Hepatocyte (in vitro differentiated cells): ENCODE measurements around the gene BCAR1. TPM values are rescaled to one million over a fixed set of nuclear protein-coding genes. Genes with fewer than 3 reads are reported as not detected.

Source experiments
- DNase-seq: peaks from one replicate; pipeline ENCODE4 v3.0.0-alpha.2; 2016; ENCODE audit warnings: low spot score
- H2AFZ ChIP-seq: fragments of 200-600 bp; sonication (generic); 2 replicates; pipeline ENCODE4 v1.6.0; 2016; ENCODE audit warnings: antibody characterized with exemption, mild to moderate bottlenecking
- H3K27ac ChIP-seq: fragments of 200-600 bp; sonication (generic); 2 replicates; pipeline ENCODE4 v1.5.1; 2016; ENCODE audit warnings: mild to moderate bottlenecking
- H3K27me3 ChIP-seq: fragments of 200-600 bp; sonication (generic); 2 replicates; pipeline ENCODE4 v1.6.1; 2016
- H3K36me3 ChIP-seq: fragments of 200-600 bp; sonication (generic); replicated peaks from 2 replicates; pipeline ENCODE4 v1.5.1; 2016; ENCODE audit warnings: low read depth; ENCODE audit not compliant: insufficient read depth
- H3K4me1 ChIP-seq: fragments of 200-600 bp; sonication (generic); 2 replicates; pipeline ENCODE4 v1.5.1; 2016; ENCODE audit warnings: mild to moderate bottlenecking, moderate library complexity; ENCODE audit not compliant: insufficient read depth
- H3K4me2 ChIP-seq: fragments of 200-600 bp; sonication (generic); 2 replicates; pipeline ENCODE4 v1.6.0; 2016
- H3K4me3 ChIP-seq: fragments of 200-600 bp; sonication (generic); 2 replicates; pipeline ENCODE4 v1.5.1; 2016; ENCODE audit warnings: mild to moderate bottlenecking
- H3K79me2 ChIP-seq: fragments of 200-600 bp; sonication (generic); 2 replicates; pipeline ENCODE4 v1.6.0; 2017; ENCODE audit warnings: mild to moderate bottlenecking
- H3K9me2 ChIP-seq: fragments of 200-600 bp; sonication (generic); replicated peaks from 2 replicates; pipeline ENCODE4 v1.6.0; 2017; ENCODE audit warnings: mild to moderate bottlenecking; ENCODE audit not compliant: insufficient read depth
- H3K9me3 ChIP-seq: fragments of 200-600 bp; sonication (generic); 2 replicates; pipeline ENCODE4 v1.5.1; 2016; ENCODE audit warnings: low read depth, mild to moderate bottlenecking
- H4K20me1 ChIP-seq: fragments of 200-600 bp; sonication (generic); 2 replicates; pipeline ENCODE4 v1.6.0; 2016; ENCODE audit warnings: mild to moderate bottlenecking; ENCODE audit not compliant: insufficient read depth, poor library complexity, severe bottlenecking
- EZH2 ChIP-seq: fragments of 200-600 bp; sonication (generic); IDR thresholded peaks from 2 replicates; pipeline ENCODE4 v1.6.1; 2016; ENCODE audit warnings: antibody characterized with exemption, mild to moderate bottlenecking, borderline replicate concordance
- EZH2phosphoT487 ChIP-seq: fragments of 200-600 bp; sonication (generic); IDR thresholded peaks from one replicate; pipeline ENCODE4 v1.6.1; 2018; ENCODE audit warnings: antibody characterized with exemption, mild to moderate bottlenecking, low read depth, moderate library complexity; ENCODE audit not compliant: unreplicated experiment, severe bottlenecking
- WGBS: methylation state at CpG from one replicate; pipeline ENCODE4 v1.1.6; 2016; ENCODE audit warnings: low lambda C conversion rate; ENCODE audit errors: missing lambda C conversion rate; 5-methylcytosine and 5-hydroxymethylcytosine counted together
- polyA plus RNA-seq: library from polyadenylated mRNA; unstranded; fragments of >200 nt; fragmentation: Nextera tagmentation; extraction: Ambion mirVana; gene quantifications from 2 replicates; pipeline ENCODE4 v1.2.1, GENCODE V29; 2016
- total RNA-seq: library from RNA; depleted of rRNA; stranded (reverse); fragments of >200 nt; gene quantifications from 2 replicates; pipeline ENCODE4 v1.2.3, GENCODE V29; 2014
- TF ChIP-seq, protein P1 (sequence below): fragments of 200-600 bp; sonication (generic); IDR thresholded peaks from 2 replicates; pipeline ENCODE4 v1.5.1; 2016; ENCODE audit warnings: antibody characterized with exemption, mild to moderate bottlenecking; ENCODE audit not compliant: poor library complexity

Gene BCAR1
- total and polyA plus RNA-seq, 2 experiments from 2014 or later = 77.3 to 112 TPM

DNA sequence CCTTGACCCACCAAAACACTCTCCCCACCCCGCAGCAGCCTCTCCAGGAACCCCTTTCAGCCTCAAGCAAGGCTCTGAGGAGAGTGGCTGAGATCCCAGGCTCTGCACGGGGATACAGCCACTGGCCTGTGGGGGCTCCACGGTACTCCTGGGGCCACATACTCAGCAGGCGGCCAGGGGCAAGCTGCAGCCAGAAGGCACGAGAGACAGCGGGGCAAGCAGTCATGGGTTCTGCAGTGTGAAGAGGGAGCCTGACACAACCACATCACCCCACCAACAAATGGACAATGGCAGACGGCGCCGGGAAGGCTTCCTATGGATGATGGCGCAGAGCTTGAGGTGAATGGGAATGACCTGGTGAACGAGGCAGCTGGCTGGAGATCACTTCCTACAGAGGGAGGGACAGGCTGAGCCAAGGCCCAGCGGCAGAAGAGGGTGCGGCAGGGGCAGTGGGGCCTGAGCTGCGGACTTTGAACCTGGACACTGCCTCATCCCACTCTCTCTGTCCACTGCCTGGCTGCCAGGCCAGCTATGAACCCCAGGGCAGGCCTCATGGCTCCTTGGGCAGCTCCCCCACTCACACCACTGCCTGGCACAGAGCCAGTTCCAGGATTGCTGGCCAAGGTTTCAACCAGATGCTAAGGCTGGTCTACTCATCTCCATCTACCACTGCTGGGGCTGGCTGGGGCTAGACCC is 10.8 kb upstream of the BCAR1 start:
- Histone ChIP-seq H3K79me2 (peaks cover 91% of the 10 kb centered on the region), H3K9me2 (no peaks in the 10 kb centered on the region), H3K4me3 (no peak overlapping the region), H3K9me3 (no peaks in the 10 kb centered on the region), H2AFZ (no peak overlapping the region), H3K4me2 (peak overlapping the region; percentile 97), H3K36me3 (no peaks in the 10 kb centered on the region), H4K20me1 (peaks cover 70% of the 10 kb centered on the region), H3K4me1 (peaks cover 67% of the 10 kb centered on the region), H3K27me3 (no peaks in the 10 kb centered on the region), H3K27ac (peak overlapping the region; percentile 99)
- 80% methylated on average over 14 of the region's 14 CpGs for WGBS
- DNase-seq = peak; percentile 76
- TF ChIP-seq, protein P1, sequence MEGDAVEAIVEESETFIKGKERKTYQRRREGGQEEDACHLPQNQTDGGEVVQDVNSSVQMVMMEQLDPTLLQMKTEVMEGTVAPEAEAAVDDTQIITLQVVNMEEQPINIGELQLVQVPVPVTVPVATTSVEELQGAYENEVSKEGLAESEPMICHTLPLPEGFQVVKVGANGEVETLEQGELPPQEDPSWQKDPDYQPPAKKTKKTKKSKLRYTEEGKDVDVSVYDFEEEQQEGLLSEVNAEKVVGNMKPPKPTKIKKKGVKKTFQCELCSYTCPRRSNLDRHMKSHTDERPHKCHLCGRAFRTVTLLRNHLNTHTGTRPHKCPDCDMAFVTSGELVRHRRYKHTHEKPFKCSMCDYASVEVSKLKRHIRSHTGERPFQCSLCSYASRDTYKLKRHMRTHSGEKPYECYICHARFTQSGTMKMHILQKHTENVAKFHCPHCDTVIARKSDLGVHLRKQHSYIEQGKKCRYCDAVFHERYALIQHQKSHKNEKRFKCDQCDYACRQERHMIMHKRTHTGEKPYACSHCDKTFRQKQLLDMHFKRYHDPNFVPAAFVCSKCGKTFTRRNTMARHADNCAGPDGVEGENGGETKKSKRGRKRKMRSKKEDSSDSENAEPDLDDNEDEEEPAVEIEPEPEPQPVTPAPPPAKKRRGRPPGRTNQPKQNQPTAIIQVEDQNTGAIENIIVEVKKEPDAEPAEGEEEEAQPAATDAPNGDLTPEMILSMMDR = no peak
- no peak for TF ChIP-seq EZH2phosphoT487
- no peak for TF ChIP-seq EZH2

DNA sequence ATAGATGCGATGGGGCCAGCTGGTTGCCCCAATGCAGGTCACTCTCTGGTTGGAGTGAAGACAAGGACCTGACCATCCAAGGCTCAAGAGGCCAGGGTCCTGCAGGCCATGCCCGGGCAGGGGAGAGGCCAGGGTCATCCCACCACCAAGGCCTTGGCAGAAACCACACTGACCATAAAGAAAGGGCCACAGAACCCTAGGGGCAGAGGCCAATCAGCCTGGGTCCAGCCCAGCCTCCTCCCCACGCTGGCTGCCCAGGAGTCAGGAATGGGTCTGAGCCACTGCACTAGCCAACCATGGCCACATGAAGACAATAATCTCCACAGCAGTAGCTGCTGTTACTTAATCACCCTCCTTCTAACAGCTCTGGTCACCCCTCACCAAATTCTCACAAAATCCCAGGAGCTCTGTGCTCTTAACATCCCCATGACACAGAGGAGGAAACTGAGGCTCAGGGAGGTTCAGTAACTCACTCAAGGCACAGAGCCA is 10.2 kb upstream of the BCAR1 start:
- no peak overlapping the region for H2AFZ ChIP-seq
- WGBS = 96% methylated on average over 3 of the region's 3 CpGs
- H3K4me1 ChIP-seq = peaks cover 70% of the 10 kb centered on the region
- H3K9me3 ChIP-seq = no peaks in the 10 kb centered on the region
- no peak overlapping the region for H3K4me3 ChIP-seq
- TF ChIP-seq, protein P1 = no peak
- no peak for TF ChIP-seq EZH2
- TF ChIP-seq EZH2phosphoT487 = no peak
- H3K36me3 ChIP-seq = no peaks in the 10 kb centered on the region
- H3K27ac ChIP-seq = peak overlapping the region; percentile 99
- DNase-seq = no peak
- H3K27me3 ChIP-seq = no peaks in the 10 kb centered on the region
- no peaks in the 10 kb centered on the region for H3K9me2 ChIP-seq
- peaks cover 97% of the 10 kb centered on the region for H3K79me2 ChIP-seq
- H4K20me1 ChIP-seq = peaks cover 76% of the 10 kb centered on the region
- H3K4me2 ChIP-seq = peak overlapping the region; percentile 97

DNA sequence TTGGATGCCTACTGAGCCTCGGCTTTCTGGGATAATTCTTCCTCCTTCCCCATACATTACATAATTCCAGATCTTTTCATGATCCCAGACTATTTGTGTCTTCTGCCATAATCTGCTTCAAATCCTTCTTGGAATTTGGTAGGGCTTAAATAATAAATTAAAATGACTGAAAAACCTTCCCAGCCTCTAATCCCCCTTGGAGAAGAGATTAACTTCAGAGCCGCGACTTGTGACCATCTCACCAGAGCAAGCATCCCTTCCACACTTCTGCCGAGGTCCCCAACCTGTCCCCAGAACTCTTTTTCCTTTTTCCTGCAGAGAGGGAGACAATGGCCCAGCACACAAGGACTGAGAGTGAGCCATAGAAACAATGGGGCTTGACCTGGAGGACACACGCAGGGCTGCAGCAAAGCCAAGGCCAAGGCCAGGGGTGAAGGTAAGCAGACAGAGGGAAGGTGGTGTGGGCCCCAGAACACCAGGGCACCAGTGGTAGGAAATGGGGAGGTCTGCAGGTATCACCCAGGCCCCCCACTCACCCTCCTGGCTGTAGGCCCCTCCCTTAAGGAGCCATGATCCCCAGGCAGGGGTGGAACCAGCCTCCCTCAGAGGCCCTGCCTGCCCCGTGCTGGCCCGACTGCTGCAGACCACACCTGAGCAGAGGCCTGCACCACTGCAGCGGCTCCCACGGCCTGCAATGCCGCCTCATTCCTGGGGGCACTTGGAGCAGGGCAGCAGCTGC is 9.6 kb upstream of the BCAR1 start:
- Histone ChIP-seq H3K4me3 (no peak overlapping the region), H2AFZ (no peak overlapping the region), H3K9me3 (no peaks in the 10 kb centered on the region), H3K79me2 (peaks cover 97% of the 10 kb centered on the region), H3K36me3 (no peaks in the 10 kb centered on the region), H3K27ac (peak overlapping the region; percentile 3), H3K4me2 (peak overlapping the region; percentile 97), H4K20me1 (peaks cover 82% of the 10 kb centered on the region), H3K4me1 (peaks cover 70% of the 10 kb centered on the region), H3K9me2 (no peaks in the 10 kb centered on the region), H3K27me3 (no peaks in the 10 kb centered on the region)
- DNase-seq = peak; percentile 8
- WGBS = 74% methylated on average over 10 of the region's 10 CpGs
- TF ChIP-seq, protein P1 = no peak
- TF ChIP-seq EZH2 (no peak), EZH2phosphoT487 (no peak)
